Activated naive CD8-positive, alpha-beta T cell treated with anti-CD3 and anti-CD28 coated beads, Interleukin-2, amount 50 U/mL, for 16 hours (primary cell): ENCODE data around the gene TEX14.
A peak's percentile ranks its signal among the peaks of the same experiment; 100 is the strongest.
"Not testable (repeated sequence)": the region's sequence is repeated elsewhere in the genome, so short reads cannot be mapped to it uniquely, and the experiment has no call there.

ENCODE experiments used
- DNase-seq: peaks from one replicate; pipeline ENCODE4 v3.0.0-alpha.2; 2020; ENCODE audit warnings: low read depth, low spot score

The TEX14 gene

DNA sequence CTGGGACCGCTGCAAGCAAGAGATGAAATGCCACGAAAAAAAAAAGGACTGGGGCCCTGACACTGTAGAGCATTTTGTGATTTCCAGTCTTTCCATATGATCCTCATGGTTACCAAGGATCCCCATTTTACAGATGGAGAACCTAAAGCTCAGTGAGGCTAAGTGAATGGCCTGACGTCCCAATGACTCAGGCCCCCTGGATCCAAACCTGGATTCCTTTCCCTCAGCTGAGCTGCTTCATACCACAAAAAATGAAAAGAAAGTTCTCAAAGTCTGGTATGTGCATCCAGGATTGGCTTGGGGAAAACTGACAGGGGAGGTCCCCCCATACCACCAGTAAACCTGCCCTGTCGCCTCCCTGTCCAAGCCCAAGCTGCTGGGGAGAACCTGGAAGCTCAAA, 80.5 kb downstream of the TEX14 start:
- DNase-seq = no peak

DNA sequence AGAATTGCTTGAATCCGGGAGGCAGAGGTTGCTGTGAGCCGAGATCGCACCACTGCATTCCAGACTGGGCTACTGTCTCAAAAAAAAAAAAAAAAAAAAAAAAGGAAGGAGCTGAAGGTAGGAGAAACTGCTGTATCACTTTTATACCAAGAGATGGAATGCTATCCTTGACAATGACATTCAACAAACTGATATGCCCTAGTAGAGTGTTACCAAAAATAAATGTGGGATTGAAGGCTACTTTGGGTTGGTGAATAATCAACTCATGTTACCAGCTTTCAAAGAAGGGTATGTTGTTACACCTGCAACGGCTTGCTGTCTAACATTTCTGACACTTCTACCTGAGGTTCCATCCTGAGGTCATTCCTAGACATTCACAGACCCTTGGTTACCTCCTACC, 84.9 kb downstream of the TEX14 start:
- DNase-seq = no peak

DNA sequence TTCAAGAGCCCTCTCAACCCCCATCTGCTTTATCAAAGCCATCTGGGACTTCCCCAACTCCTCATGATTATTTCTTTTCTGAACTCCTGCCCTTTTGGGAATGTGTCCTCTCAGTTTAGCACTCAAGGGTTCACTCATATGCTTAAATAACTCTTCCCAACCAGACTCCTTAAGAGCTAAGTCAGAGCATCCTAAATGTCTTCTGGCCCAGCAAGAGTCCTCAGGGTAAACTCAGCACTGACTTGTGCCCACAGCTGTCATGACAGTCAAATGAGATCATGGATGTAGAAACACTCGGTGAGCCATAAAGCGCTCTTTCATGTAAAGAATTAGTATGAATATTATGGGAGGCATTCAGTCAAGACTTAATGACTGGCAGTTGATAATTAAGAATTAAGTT, 85.9 kb downstream of the TEX14 start:
- DNase-seq = no peak

DNA sequence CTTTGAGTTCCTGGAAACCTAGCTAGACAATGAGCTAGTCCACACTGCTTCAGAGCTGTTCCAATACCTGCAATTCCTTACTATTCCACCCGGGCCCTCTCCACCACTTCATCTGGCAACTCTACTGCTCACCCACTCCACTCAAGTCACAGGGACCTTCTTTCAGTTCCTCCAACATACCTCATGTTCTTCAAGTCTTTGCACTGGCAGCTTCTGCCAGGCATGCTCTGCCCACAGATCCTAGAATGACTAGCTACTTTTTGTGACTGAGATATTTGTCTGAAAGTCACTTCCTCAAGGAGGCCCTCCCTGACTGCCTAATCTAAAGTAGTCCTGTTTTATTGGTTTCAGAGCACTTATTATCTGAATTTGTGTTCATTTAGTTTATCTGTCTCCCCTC, 86.4 kb downstream of the TEX14 start:
- no peak for DNase-seq

DNA sequence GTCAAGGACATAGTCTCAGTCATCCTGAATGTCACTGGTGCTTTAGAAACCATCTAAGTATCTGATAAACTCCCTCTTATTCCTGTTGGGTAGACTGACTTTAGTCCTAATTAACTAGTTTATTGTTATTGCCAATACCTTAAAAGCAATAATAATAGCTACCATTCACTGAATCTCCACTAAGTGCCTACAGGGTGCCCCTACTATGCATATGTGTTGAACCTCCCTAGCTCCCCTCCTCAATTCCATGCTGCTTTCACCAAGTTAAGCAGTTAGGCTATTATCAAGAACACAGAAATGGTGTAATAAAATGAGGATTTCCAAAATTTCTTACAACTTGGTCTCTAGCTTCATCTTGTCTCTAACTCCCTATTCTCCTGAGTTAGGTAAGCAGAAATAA, 89.9 kb downstream of the TEX14 start:
- DNase-seq = no peak

DNA sequence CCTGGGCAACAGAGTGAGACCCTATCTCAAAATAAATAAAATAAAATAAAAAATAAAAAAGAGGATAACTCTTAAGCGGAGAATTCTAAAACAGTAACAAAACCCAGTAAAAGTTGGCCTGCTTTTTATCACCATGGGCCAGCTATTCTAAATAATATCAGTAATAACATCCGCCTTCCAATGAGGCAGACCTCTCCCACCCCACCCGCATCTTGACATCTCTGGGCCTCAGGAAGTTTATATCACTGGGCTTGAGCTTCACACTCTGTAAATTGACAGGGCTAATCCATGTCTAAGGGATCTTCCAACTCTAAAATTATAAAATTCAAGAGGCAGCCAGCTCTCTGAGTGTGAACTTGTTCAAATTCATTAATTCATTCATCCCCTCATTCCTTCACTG, 94.5 kb downstream of the TEX14 start:
- DNase-seq = no peak

DNA sequence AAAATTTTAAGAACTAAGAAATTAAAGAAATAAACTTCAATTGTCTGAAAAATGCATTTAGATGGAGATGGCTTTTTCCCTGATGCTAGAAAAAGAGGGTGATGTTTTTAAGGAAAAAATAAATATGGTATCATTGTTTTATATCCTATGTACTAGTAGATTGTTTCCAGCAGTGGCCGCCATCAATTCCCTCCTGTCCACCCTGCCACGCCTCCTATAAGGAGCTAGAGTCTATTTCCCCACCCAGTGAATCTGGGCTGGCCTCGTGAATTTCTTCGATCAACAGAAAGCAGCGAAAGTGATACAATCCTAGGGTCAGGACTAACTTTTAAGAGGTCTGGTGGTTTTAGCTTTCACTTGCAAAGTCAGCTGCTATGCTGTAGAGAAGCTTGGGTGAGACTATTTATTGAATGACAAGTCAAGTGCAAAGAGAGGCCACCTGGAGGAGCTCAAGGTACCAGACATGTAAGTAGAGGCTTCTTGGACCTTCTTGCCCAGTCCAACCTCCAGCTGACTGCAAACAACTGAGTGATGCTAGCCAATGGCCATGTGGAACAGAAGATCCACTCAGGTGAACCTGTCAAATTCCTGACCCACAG, 96.6 kb downstream of the TEX14 start:
- DNase-seq = no peak

DNA sequence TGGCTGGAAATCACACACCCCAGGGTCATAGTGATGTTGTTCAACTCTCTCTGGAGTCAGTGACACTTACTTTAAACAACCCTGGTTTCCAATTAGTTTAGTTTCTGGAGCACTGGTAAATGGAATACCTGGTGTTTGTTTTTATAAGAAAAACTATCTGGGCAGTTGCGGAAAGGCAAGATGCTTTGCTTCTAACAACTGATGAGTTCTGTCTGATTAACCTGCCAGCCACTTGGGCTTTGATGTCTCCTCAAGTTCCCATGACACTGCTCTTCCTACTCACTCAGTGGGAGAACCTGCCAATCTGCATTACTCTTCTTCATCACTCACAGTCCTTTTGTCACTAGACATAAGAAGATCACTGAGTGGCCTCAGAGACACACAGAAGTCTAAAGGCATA, 98.7 kb downstream of the TEX14 start:
- no peak for DNase-seq

DNA sequence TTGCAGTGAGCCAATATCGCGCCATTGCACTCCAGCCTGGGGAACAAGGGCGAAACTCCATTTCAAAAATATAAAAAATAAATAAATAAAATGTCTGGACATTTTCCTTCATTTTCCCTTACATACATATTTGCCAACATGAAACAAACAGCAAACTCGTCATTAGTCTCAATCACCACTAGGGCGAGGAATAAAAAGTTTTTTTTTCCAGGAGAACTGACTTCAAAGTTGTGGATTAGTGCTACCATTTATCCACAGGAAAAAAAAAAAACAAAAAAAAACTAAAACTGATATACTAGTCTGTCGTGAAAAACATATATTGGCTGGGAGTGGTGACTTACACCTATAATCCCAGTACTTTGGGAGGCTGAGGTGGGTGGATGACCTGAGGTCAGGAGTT, 100.4 kb downstream of the TEX14 start:
- no peak for DNase-seq

DNA sequence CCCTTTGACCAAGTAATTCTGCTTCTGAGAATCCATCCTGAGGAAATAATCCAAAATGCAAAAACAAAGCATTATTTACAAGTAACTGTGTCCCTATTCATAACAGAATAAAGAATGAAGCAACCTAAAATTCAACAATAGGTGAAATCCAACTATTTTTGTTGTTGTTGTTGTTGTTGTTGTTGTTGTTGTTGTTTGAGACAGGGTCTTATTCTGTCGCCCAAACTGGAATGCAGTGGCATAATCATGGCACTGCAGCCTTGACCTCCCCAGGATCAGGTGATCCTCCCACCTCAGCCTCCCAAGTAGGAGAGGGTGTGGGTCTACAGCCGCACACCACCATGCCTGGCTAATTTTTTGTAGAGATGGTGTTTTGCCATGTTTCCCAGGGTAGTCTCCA, 101.5 kb downstream of the TEX14 start:
- DNase-seq = no peak

DNA sequence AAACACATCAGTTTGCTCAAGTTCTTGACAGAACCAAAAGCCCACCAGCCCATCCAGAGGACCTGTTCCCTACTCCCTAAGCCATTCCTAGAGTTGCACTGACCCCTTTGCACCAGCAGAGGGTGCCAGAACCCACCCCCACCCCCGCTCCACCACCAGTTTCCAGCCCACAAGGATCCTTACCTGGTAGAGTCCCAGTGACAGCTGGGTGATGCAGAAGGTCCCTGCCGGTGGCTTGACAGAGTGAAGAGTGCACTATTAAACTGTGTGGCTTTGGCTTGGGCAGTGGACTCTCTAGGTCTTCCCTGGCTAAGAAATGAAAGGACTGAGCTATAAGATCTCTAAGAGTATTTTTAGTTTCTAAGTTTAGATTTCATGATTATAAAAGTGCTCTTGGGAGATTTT, 104.1 kb downstream of the TEX14 start:
- peak; percentile 22 for DNase-seq

DNA sequence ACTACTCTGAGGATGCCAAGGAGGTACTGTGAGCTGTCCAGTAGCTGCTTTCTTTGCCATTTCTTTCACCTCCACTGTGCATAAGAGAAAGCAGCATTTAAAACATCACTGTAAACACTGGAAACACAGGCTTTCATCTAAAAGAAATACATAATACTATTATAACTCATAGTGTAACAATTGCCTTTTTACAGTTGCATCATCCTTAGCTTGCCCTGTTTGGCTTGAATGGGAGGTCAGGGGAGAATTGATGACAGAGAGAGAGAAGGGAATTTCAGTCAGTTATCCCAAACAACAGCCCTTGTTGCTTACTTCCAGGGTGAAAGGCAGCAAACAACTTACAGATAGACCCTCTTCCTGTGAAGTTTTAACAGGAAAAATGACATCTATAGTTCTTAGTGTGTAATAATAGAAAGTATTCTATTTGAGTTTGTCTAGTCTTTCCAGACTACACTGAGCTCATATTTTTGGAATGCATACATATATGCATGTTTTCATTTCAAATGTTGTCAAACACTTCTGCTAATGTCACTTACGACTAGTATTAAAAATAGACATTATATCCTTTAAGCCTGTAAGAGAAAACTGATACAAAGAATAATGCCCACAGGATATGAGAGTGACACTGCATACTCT, 105.7 kb downstream of the TEX14 start:
- no peak for DNase-seq

DNA sequence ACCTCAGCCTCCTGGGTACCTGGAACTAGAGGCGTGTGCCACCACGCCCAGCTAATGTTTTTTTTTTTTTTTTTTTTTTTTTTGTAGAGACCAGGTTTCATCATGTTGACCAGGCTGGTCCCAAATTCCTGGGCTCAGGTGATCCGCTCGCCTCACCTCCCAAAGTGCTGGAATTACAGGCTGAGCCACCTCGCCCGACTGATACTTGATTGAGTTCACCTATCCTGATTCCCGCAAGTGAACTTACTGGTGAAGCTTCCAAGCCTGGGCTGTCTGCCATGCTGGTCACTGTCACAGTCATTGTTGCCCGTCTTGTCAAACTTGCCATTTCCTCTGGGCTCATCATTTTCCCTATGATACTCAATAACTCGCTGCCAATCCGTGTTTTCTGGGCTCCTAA, 106.3 kb downstream of the TEX14 start:
- no peak for DNase-seq

DNA sequence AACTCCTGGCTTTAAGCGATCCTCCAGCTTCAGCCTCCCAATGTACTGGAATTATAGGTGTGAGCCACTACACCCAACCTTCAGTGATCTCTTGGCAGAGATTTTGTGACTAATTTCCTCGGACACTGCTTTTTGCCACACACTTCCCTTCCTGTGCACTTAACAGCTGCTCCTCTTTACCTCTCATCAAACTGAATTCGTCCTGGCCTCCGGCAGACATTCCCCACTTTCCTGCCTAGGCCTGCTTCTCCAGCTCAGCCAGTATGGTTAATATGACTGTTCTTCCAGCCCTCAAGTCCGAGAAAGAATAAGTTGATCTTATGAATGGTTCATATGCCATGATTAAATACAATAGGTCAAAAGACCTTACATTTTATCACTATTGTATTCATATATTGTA, 108.4 kb downstream of the TEX14 start:
- DNase-seq = no peak

DNA sequence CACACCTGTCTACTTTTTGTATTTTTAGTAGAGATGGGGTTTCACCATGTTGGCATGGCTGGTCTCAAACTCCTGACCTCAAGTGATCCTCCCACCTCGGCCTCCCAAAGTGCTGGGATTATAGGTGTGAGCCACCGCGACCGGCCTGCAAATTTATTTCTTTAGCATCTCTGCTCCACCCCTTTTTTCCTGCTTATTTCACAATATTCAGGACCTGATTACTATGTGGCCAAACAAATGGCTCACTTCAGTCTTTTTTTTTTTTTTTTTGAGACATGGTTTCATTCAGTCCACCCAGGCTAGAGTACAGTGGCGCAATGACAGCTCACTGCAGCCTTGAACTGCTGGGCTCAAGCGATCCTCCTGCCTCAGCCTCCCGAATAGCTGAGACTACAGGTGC, 109.1 kb downstream of the TEX14 start:
- DNase-seq = not testable (repeated sequence)

DNA sequence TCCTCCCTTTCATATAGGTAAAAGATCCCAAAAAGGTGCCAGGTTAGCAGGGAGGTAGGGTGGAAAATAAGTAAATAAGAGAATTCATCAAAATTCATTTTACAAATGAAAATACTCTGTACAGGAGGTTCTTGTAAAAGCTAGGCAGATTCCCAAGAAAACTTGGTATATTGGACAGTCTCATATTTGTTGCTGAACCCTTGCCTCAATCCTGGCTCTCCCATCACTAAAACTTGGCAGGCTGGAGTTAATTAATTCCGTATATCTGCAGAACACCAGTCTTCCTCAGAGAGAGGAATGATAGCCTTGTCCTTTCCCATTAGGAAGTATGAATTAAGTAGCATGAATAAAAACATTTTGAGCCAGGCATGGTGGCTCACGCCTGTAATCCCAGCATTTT, 111.2 kb downstream of the TEX14 start:
- DNase-seq = no peak

DNA sequence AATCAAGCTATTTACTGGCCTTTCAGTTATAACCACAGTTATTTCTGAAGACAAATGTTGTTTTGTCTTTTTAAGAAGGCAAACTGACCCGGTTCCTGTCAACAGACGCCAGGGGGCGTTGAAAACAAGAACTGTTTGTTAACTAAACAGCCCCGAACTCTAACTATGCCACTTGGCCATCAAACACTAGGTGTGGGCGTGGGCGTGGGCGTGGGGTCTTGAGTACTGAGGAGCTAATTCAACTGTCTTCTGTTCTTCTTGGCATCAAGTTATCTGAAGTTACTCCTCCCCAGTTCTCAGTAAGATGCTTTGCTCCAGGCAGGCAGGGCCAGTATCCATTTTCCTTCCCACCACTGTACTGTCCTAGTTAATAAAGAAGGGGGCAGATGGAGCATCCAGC, 114.1 kb downstream of the TEX14 start:
- no peak for DNase-seq

DNA sequence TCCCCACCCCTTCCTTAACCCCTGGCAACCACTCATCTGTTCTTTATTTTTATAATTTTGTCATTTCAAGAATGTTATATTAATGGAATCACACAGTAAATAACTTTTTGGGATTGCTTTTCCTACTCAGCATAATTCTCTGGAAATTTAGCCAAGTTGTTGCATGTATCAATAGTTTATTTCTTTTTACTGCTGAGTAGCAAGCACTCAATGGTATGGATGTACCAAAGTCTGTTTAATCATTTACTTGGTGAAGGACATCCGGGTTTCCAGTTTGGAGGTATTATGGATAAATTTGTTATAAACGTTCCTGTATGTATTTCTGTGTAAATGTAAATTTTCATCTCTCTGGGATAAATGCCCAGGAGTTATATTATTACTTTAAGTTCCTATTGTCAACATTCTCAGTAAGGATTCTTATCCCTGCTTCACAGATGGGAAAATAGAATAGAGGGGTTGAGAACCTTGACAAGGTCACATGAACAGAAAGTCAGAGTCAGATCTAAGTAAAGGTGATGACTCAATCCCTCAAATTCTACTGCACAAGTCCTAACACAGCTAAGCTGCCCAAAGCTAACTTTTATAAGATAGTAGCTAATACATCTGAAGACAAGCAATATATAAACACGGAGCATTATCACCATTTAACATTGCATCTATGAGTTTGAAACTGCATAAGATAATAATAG, 115.0 kb downstream of the TEX14 start:
- DNase-seq = no peak

DNA sequence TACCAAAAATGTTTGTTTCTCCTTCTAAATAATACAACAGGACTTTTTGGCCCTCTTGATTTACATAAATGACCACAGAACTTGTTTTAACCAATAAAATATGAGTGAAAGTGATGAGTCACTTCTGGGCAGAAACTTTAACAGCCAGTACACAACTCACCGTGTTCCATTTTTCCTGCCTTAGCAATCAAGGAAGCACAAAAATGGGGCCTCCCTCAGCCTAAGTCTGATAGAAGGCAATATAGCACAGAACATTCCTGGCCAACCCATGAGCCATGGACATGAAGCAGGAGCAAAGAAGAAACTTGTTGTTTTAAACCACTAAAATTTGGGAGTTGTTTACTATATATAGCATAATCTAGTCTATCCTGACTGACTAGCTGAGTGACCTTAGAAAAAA, 116.3 kb downstream of the TEX14 start:
- no peak for DNase-seq

DNA sequence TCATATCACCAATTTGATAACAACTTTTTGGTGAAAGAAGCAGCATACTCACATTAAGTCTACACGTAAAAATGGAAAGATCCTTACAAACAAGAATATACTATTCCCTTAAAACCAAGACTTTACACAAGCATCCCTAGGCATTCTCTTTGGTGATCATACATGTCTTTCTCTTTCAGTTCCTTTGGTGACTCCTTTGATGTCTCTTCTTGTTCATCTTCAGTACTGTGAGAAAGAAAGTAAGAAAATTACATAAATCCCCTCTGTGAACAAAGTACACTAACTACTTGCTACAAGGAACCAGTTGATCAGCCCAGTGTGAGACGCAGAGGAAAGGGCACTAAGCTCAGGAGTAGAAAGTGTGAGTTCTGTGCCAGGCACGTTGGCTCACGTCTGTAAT, 117.8 kb downstream of the TEX14 start:
- DNase-seq = no peak

DNA sequence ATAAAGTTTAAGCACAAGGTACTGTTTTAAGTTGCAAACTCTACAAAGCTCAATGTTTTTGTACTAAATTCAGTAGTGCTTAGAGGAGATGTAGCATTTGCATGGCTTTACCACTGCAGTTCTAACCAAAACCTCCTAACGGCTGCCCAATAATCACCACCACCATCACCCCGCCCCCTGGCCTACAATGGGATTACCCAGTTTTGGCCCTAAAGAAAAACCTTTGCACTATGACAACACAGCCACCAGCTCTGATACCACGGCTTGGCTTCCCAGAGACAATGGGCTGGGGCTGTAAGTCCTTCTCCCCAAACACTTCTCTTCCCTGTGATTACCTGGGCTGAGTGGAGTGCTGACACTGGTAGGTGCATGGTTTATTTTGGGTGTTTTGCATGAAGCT, 119.0 kb downstream of the TEX14 start:
- no peak for DNase-seq

DNA sequence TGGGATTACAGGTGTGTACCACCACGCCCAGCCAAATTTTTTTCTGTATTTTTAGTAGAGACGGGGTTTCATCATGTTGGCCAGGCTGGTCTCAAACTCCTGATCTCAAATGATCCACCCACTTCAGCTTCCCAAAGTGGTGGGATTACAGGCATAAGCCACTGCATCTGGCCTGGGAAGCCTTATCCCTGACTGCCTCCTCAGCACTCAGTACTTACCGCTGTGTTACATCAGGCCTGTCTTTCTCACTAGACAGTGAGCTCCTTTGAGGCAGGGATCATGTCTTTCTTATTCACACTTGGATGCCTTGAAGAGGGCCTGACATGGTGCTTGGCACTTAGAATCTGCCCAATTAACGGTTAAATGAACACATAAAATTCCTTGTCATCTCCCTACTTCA, 121.1 kb downstream of the TEX14 start:
- DNase-seq = no peak

DNA sequence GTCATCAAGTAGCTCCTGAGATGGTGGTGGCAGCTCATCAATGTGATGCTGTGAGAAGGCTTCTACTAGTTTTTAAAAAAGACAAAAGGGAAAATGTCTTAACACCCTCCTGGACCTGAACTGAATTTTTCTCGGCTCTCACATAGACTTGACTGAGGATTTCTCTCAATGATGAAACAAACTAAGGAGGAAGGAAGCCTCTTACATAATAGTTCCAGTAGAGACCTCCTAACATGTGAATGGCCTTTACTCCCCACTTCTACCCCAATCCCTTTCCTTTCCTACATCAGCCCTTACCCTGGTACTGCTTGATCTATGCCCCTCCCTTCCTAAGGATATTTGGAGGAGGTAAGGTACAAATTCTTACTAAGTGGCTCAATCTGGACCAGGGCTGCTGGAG, 122.6 kb downstream of the TEX14 start:
- DNase-seq = no peak
